ENCODE results near the gene CHST11. TPM values are rescaled to one million over a fixed set of nuclear protein-coding genes. Genes with fewer than 3 reads are reported as not detected.

Gene CHST11
- total and polyA plus RNA-seq, 9 of the 15 experiments (the other 6 are each of a cell fraction or from before 2014, with no cell fraction given) = 2.3 to 38.7 (median 15.0) TPM

- TF ChIP-seq E2F1 (CRISPR knock-in tag; IDR thresholded peaks at IDR 0.05) = no peak
- no peak for TF ChIP-seq STAT6 (CRISPR knock-in tag; IDR thresholded peaks at IDR 0.05)
- no peak for TF ChIP-seq ASH1L (IDR thresholded peaks at IDR 0.05; ENCODE audit: borderline replicate concordance, low read depth, partially characterized antibody)
- TF ChIP-seq CTCF (IDR thresholded peaks at IDR 0.05 in 2 of 3, conservative IDR thresholded peaks at IDR 0.05 in 1 of 3; ENCODE audit: insufficient read depth in 2 of 3, low read depth in 1 of 3, low read length in 3 of 3) = no peak
- no peak for TF ChIP-seq MLX (CRISPR knock-in tag; conservative IDR thresholded peaks at IDR 0.05)
- TF ChIP-seq SAP30 (IDR thresholded peaks at IDR 0.05; ENCODE audit: borderline replicate concordance, insufficient read depth, low read depth, low read length, poor library complexity, severe bottlenecking) = no peak
- TF ChIP-seq ZNF217 (CRISPR knock-in tag; IDR thresholded peaks at IDR 0.05) = no peak
- no peak for TF ChIP-seq TRIM25 (IDR thresholded peaks at IDR 0.05; ENCODE audit: borderline replicate concordance)
- no peak for TF ChIP-seq PBX2 (CRISPR knock-in tag; IDR thresholded peaks at IDR 0.05; ENCODE audit: low read depth)
- TF ChIP-seq PBX2 (tag; conservative IDR thresholded peaks at IDR 0.05; ENCODE audit: low read depth) = 0 out of 2 replicates have a peak, but pooled peaks have one; percentile 18
- TF ChIP-seq HDGF (IDR thresholded peaks at IDR 0.05) = no peak
- TF ChIP-seq ZNF512 (tag; IDR thresholded peaks at IDR 0.05) = no peak
These were observed 53.6 kb downstream of the CHST11 start (continued) for GRCh38 chr12:104510145-104510872.
